GM12878 (cell line): ENCODE results near the gene SRI. TPM values are rescaled to one million over a fixed set of nuclear protein-coding genes. Genes with fewer than 3 reads are reported as not detected.

Experiments used
- ATAC-seq: fragments of 200-7000 bp; cut with Tn5 transposase; 3 replicates; pipeline ENCODE4 v1.9.1; 2020; ENCODE audit warnings: mild to moderate bottlenecking, moderate library complexity
- BruUV-seq: library from RNA; stranded (reverse); fragments of 400-500 nt; replicated peaks from 2 replicates; lab custom pipeline; 2021; lab: Mats Ljungman, UMichigan
- CTCF ChIA-PET: fragments of 300-600 bp; sonication (Branson Sonifier 250); formaldehyde crosslinking; extraction: SDS; loops from one replicate; lab custom pipeline; 2021; ENCODE audit warnings: inconsistent platforms; lab: Yijun Ruan, JAX
- POLR2A ChIA-PET: fragments of 350-600 bp; formaldehyde crosslinking; extraction: SDS; loops from one replicate; lab custom pipeline; 2021; ENCODE audit warnings: inconsistent platforms; lab: Charles Lee
- RAD21 ChIA-PET: fragments of 300-600 bp; sonication (Branson Sonifier 250); formaldehyde crosslinking; loops from one replicate; lab custom pipeline; 2023; ENCODE audit warnings: antibody characterized with exemption; ENCODE audit not compliant: unreplicated experiment; lab: Charles Lee
- SMC1A ChIA-PET: fragments of 300-600 bp; sonication (Branson Sonifier 250); formaldehyde crosslinking; loops from one replicate; lab custom pipeline; 2023; ENCODE audit not compliant: unreplicated experiment, uncharacterized antibody; lab: Charles Lee
- DNase-seq: peaks from one replicate; pipeline ENCODE4 v3.0.0-alpha.2; 2011; ENCODE audit warnings: low read depth, low spot score
- FAIRE-seq: peaks from 3 replicates; lab custom pipeline; 2011; peaks lifted over from hg19 to GRCh38; lab: Jason Lieb, UNC
- H2AFZ ChIP-seq: 2 replicates; pipeline ENCODE4 v1.6.0; 2011; ENCODE audit warnings: low read depth, low read length, control low read depth; ENCODE audit not compliant: control insufficient read depth
- H3K27ac ChIP-seq: 2 replicates; pipeline ENCODE4 v1.5.1; 2011; ENCODE audit warnings: control low read depth; ENCODE audit not compliant: control insufficient read depth, insufficient read depth
- H3K27me3 ChIP-seq, 2 experiments: replicated peaks in 1 of 2; 2 replicates each; pipeline versions ENCODE4 v1.6.0 to v1.6.1; 2011; ENCODE audit warnings: low read length in 1 of 2; ENCODE audit not compliant: control insufficient read depth in 2 of 2, insufficient read depth in 2 of 2
- H3K36me3 ChIP-seq, 2 experiments: 2 replicates each; pipeline ENCODE4 v1.5.1; 2011; ENCODE audit warnings: low read length in 1 of 2; ENCODE audit not compliant: control insufficient read depth in 2 of 2, insufficient read depth in 2 of 2
- H3K4me1 ChIP-seq: 2 replicates; pipeline ENCODE4 v1.6.1; 2011; ENCODE audit warnings: mild to moderate bottlenecking, low read length, moderate library complexity, mixed read lengths; ENCODE audit not compliant: control insufficient read depth, insufficient read depth
- H3K4me2 ChIP-seq: 2 replicates; pipeline ENCODE4 v1.6.0; 2011; ENCODE audit warnings: control low read depth; ENCODE audit not compliant: control insufficient read depth, insufficient read depth
- H3K4me3 ChIP-seq: fragments of 200-600 bp; sonication (generic); 2 replicates; pipeline ENCODE4 v1.5.1; 2016
- H3K79me2 ChIP-seq: 2 replicates; pipeline ENCODE4 v1.6.0; 2011; ENCODE audit warnings: low read length; ENCODE audit not compliant: control insufficient read depth, insufficient read depth
- H3K9ac ChIP-seq: 2 replicates; pipeline ENCODE4 v1.8.0; 2011; ENCODE audit warnings: low read length, control low read depth, mixed read lengths; ENCODE audit not compliant: control insufficient read depth, insufficient read depth
- H3K9me3 ChIP-seq: replicated peaks from 3 replicates; pipeline ENCODE4 v1.5.1; 2011; ENCODE audit warnings: mild to moderate bottlenecking, low read length; ENCODE audit not compliant: control insufficient read depth, insufficient read depth
- H4K20me1 ChIP-seq: 2 replicates; pipeline ENCODE4 v1.6.0; 2011; ENCODE audit not compliant: control insufficient read depth, insufficient read depth
- CREB1 ChIP-seq: IDR thresholded peaks from 2 replicates; pipeline ENCODE4 v1.6.1; 2012; ENCODE audit warnings: low read depth, mild to moderate bottlenecking, inconsistent platforms
- FOXM1 ChIP-seq: IDR thresholded peaks from 2 replicates; pipeline ENCODE4 v1.6.1; 2012; ENCODE audit warnings: low read depth, mild to moderate bottlenecking, inconsistent platforms, low read length, moderate library complexity
- HCFC1 ChIP-seq: fragments of 150-350 bp; IDR thresholded peaks from 2 replicates; pipeline ENCODE4 v1.6.1; 2014; ENCODE audit warnings: low read length
- HDAC2 ChIP-seq: fragments of 200-600 bp; sonication (generic); IDR thresholded peaks from 2 replicates; pipeline ENCODE4 v1.6.1; 2017
- IKZF1 ChIP-seq: fragments of 450-650 bp; conservative IDR thresholded peaks from 2 replicates; pipeline ENCODE4 v1.6.1; 2017; ENCODE audit warnings: antibody characterized with exemption, mild to moderate bottlenecking
- IRF4 ChIP-seq: IDR thresholded peaks from 2 replicates; pipeline ENCODE4 v1.6.1; 2011; ENCODE audit warnings: low read depth, low read length
- KLF5 ChIP-seq: fragments of 450-650 bp; IDR thresholded peaks from 2 replicates; pipeline ENCODE4 v1.6.1; 2014; ENCODE audit warnings: mild to moderate bottlenecking; ENCODE audit not compliant: partially characterized antibody
- MEF2B ChIP-seq: fragments of 450-650 bp; IDR thresholded peaks from 2 replicates; pipeline ENCODE4 v1.6.1; 2018; ENCODE audit warnings: mild to moderate bottlenecking, moderate library complexity; ENCODE audit not compliant: partially characterized antibody, poor library complexity, severe bottlenecking
- NFYA ChIP-seq: IDR thresholded peaks from 2 replicates; pipeline ENCODE4 v1.6.1; 2011; ENCODE audit warnings: low read depth, mild to moderate bottlenecking, low read length, improper control_type of control experiment, borderline replicate concordance
- SUZ12 ChIP-seq: fragments of 200-600 bp; sonication (generic); IDR thresholded peaks from one replicate; pipeline ENCODE4 v1.6.1; 2018; ENCODE audit warnings: antibody characterized with exemption, mild to moderate bottlenecking; ENCODE audit not compliant: unreplicated experiment
- ZNF24 ChIP-seq: fragments of 450-650 bp; IDR thresholded peaks from 2 replicates; pipeline ENCODE4 v1.6.1; 2017; ENCODE audit warnings: antibody characterized with exemption, mild to moderate bottlenecking
- WGBS: methylation state at CpG from one replicate; pipeline ENCODE4 v1.1.6; 2016; ENCODE audit warnings: low lambda C conversion rate; ENCODE audit not compliant: insufficient replicate concordance, insufficient coverage; ENCODE audit errors: missing lambda C conversion rate; 5-methylcytosine and 5-hydroxymethylcytosine counted together
- in situ Hi-C: fragments of 300-500 bp; cut with MboI; formaldehyde crosslinking; loops from 9 replicates; pipeline ENCODE4 v1.14.3; 2018; ENCODE audit warnings: mixed read lengths
- intact Hi-C: fragments of 100-400 bp; cut with micrococcal nuclease; formaldehyde crosslinking; loops from one replicate; pipeline ENCODE4 v1.14.2; 2022; ENCODE audit not compliant: unreplicated experiment
- polyA plus RNA-seq, 11 experiments: library from polyadenylated mRNA; depleted of rRNA in 4 of 11; unstranded in 6 of 11; stranded (reverse) in 5 of 11; fragments of >200 nt; fragmentation: Nextera tagmentation in 4 of 11; fragmentation: Illumina TruSeq in 1 of 11; extraction: Ambion mirVana in 4 of 11; extraction: Trizol in 1 of 11; gene quantifications; 1 replicate in 1 of 11; 2 replicates in 10 of 11; pipeline versions ENCODE4 v1.2.1 to v1.2.3, GENCODE V29; 2011 to 2016; ENCODE audit warnings: inconsistent platforms in 2 of 11, missing spikeins in 2 of 11, low read depth in 1 of 11
- total RNA-seq, 4 experiments: library from RNA; depleted of rRNA in 3 of 4; stranded (reverse); fragments of >200 nt in 3 of 4; fragmentation: Illumina TruSeq in 1 of 4; extraction: Trizol in 1 of 4; gene quantifications; 2 replicates each; pipeline versions ENCODE4 v1.2.1 to v1.2.3, GENCODE V29; 2013 to 2021

Gene SRI
- total and polyA plus RNA-seq, 10 of the 15 experiments (the other 5 are each of a cell fraction or from before 2014, with no cell fraction given), result 94.7 to 588 (median 242) TPM

- CTCF ChIA-PET, result interaction anchor here (1.1 to 2.3 kb wide), 4 partner anchors 8 to 20 kb away, joined by 3 to 14 read pairs (median 8); no protein-coding TSS in a partner anchor
- POLR2A ChIA-PET, result interaction anchor here (2.7 kb wide), 1 partner anchor 11 kb away, joined by 19 read pairs; no protein-coding TSS in a partner anchor
- H3K9me3 ChIP-seq, result no peaks in the 10 kb centered on the region; the same call in 2 of the 3 replicates
- in situ Hi-C loops (no loop called here), intact Hi-C loops (no loop called here)
- no peak for DNase-seq
- H3K27me3 ChIP-seq, result no peaks in the 10 kb centered on the region
- RAD21 ChIA-PET, result interaction anchor here (0.7 to 1.5 kb wide), 2 partner anchors 10 to 11 kb away, joined by 3 to 5 read pairs; no protein-coding TSS in a partner anchor
- H4K20me1 ChIP-seq, result no peaks in the 10 kb centered on the region
- ATAC-seq, result no peak
- no peak for FAIRE-seq
- H3K27ac ChIP-seq, result no peak overlapping the region
- no TSS peak for BruUV-seq
- no peaks in the 10 kb centered on the region for H3K79me2 ChIP-seq
- SMC1A ChIA-PET, result interaction anchor here (0.8 to 5.2 kb wide), 8 partner anchors 10 to 272 kb away, joined by 3 to 55 read pairs (median 4); partner anchors contain the start of gene ADAM22
- H3K4me1 ChIP-seq, result peaks cover 3% of the 10 kb centered on the region; the same call in 1 of the 2 replicates
- H2AFZ ChIP-seq, result no peak overlapping the region
- H3K9ac ChIP-seq, result no peak overlapping the region
- H3K4me2 ChIP-seq, result no peak overlapping the region
- TF ChIP-seq NFYA (no peak), IRF4 (no peak), KLF5 (no peak), ZNF24 (no peak), FOXM1 (no peak), CREB1 (no peak), SUZ12 (no peak), HCFC1 (no peak), IKZF1 (no peak), MEF2B (no peak), HDAC2 (no peak)
- no peak overlapping the region for H3K4me3 ChIP-seq
- peaks cover 3 to 39% of the 10 kb centered on the region in 2 experiments for H3K36me3 ChIP-seq
- 75% methylated on average over 4 of the region's 4 CpGs for WGBS
These were observed 13.6 kb downstream of the SRI start for GRCh38 chr7:88206254-88206653.
